ENCODE results near the gene TEX29.

- TF ChIP-seq CTCF (IDR thresholded peaks at IDR 0.05) (no peak), EZH2 (IDR thresholded peaks at IDR 0.05) (no peak)
Measured at GRCh38 chr13:111281751-111282311, 38.6 kb upstream of the TEX29 start.
